H1 (cell line): ENCODE results near the gene NT5M. TPM values are rescaled to one million over a fixed set of nuclear protein-coding genes. Genes with fewer than 3 reads are reported as not detected.

Experiments
- CBX5 ChIP-seq: fragments of 300-800, 300-1000 bp; sonication (generic); IDR thresholded peaks from 2 replicates; pipeline ENCODE4 v1.7.1; 2016; ENCODE audit warnings: antibody characterized with exemption, low read length, low read depth
- CEBPB ChIP-seq: IDR thresholded peaks from 2 replicates; pipeline ENCODE4 v1.6.1; 2012; ENCODE audit warnings: low read depth, low read length
- EGR1 ChIP-seq: IDR thresholded peaks from 2 replicates; pipeline ENCODE4 v1.6.1; 2011; ENCODE audit warnings: low read depth, low read length, borderline replicate concordance
- JUND ChIP-seq: IDR thresholded peaks from 2 replicates; pipeline ENCODE4 v1.6.1; 2011; ENCODE audit warnings: mild to moderate bottlenecking, improper control_type of control experiment, low read length
- NRF1 ChIP-seq: IDR thresholded peaks from 2 replicates; pipeline ENCODE4 v1.6.1; 2011; ENCODE audit warnings: mild to moderate bottlenecking, low read depth, low read length, improper control_type of control experiment
- SIRT6 ChIP-seq: IDR thresholded peaks from one replicate; pipeline ENCODE4 v1.7.1; 2012; ENCODE audit warnings: low read length, inconsistent platforms
- SIX5 ChIP-seq: IDR thresholded peaks from 2 replicates; pipeline ENCODE4 v1.6.1; 2011; ENCODE audit warnings: mild to moderate bottlenecking, low read depth, low read length
- SP1 ChIP-seq: IDR thresholded peaks from 2 replicates; pipeline ENCODE4 v1.6.1; 2011; ENCODE audit warnings: low read depth, low read length
- SP4 ChIP-seq: IDR thresholded peaks from 2 replicates; pipeline ENCODE4 v1.6.1; 2012; ENCODE audit warnings: low read length, inconsistent platforms
- TAF7 ChIP-seq: optimal IDR thresholded peaks from 2 replicates; pipeline ENCODE3; 2011; ENCODE audit warnings: low read depth, mild to moderate bottlenecking, inconsistent platforms, low read length, moderate library complexity, borderline replicate concordance
- ZNF274 ChIP-seq: IDR thresholded peaks from 2 replicates; pipeline ENCODE4 v1.7.0; 2012; ENCODE audit warnings: low read length, borderline replicate concordance; ENCODE audit errors: extremely low read depth
- polyA plus RNA-seq, 7 experiments: library from polyadenylated mRNA; depleted of rRNA in 3 of 7; stranded (reverse) in 5 of 7; unstranded in 2 of 7; fragments of >200 nt in 5 of 7; fragments of 200-250 nt in 2 of 7; gene quantifications; 1 replicate in 5 of 7; 2 replicates in 1 of 7; 4 replicates in 1 of 7; pipeline versions ENCODE4 v1.2.1 to v1.2.3, GENCODE V29; 2011 to 2013; ENCODE audit warnings: missing spikeins in 2 of 7, mixed read lengths in 2 of 7
- total RNA-seq: library from RNA; stranded (reverse); fragmentation: NEBNext Ultra II Directional; extraction: Animal tissue kit (Norgen Biotek cat#: 25700); gene quantifications from 2 replicates; pipeline ENCODE4 v1.2.1, GENCODE V29; 2021
- TF ChIP-seq, protein P1 (sequence below): fragments of 300-600 bp; sonication (generic); IDR thresholded peaks from 2 replicates; pipeline ENCODE4 v1.7.1; 2012; ENCODE audit warnings: low read length, moderate library complexity, mild to moderate bottlenecking, inconsistent platforms; ENCODE audit not compliant: insufficient replicate concordance
- TF ChIP-seq, protein P2 (sequence below): IDR thresholded peaks from 2 replicates; pipeline ENCODE4 v1.6.1; 2011; ENCODE audit warnings: low read length, improper control_type of control experiment

Gene NT5M
- total and polyA plus RNA-seq, 2 of the 8 experiments (the other 6 are each of a cell fraction or from before 2014, with no cell fraction given), result 7.6 to 18.2 TPM

DNA sequence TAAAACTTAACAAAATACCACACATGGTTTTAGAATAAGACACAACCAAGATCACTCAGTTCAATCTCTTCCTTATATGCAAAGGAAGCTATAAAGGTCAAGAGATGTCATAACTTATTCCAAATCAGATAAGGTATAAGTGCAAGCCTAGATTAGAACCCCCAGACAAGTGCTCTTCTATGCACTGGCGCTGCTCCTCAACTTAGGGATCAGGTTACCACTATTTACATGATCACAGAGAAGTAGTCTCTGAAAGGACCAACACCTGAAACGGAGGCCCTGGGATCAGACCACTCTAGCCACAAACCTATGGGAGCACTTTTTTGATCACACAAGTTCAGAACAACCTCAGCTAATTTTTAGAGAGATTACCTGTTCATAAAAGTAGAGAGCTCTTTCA is 38.7 kb upstream of the NT5M start (continued):
- TF ChIP-seq, protein P1, sequence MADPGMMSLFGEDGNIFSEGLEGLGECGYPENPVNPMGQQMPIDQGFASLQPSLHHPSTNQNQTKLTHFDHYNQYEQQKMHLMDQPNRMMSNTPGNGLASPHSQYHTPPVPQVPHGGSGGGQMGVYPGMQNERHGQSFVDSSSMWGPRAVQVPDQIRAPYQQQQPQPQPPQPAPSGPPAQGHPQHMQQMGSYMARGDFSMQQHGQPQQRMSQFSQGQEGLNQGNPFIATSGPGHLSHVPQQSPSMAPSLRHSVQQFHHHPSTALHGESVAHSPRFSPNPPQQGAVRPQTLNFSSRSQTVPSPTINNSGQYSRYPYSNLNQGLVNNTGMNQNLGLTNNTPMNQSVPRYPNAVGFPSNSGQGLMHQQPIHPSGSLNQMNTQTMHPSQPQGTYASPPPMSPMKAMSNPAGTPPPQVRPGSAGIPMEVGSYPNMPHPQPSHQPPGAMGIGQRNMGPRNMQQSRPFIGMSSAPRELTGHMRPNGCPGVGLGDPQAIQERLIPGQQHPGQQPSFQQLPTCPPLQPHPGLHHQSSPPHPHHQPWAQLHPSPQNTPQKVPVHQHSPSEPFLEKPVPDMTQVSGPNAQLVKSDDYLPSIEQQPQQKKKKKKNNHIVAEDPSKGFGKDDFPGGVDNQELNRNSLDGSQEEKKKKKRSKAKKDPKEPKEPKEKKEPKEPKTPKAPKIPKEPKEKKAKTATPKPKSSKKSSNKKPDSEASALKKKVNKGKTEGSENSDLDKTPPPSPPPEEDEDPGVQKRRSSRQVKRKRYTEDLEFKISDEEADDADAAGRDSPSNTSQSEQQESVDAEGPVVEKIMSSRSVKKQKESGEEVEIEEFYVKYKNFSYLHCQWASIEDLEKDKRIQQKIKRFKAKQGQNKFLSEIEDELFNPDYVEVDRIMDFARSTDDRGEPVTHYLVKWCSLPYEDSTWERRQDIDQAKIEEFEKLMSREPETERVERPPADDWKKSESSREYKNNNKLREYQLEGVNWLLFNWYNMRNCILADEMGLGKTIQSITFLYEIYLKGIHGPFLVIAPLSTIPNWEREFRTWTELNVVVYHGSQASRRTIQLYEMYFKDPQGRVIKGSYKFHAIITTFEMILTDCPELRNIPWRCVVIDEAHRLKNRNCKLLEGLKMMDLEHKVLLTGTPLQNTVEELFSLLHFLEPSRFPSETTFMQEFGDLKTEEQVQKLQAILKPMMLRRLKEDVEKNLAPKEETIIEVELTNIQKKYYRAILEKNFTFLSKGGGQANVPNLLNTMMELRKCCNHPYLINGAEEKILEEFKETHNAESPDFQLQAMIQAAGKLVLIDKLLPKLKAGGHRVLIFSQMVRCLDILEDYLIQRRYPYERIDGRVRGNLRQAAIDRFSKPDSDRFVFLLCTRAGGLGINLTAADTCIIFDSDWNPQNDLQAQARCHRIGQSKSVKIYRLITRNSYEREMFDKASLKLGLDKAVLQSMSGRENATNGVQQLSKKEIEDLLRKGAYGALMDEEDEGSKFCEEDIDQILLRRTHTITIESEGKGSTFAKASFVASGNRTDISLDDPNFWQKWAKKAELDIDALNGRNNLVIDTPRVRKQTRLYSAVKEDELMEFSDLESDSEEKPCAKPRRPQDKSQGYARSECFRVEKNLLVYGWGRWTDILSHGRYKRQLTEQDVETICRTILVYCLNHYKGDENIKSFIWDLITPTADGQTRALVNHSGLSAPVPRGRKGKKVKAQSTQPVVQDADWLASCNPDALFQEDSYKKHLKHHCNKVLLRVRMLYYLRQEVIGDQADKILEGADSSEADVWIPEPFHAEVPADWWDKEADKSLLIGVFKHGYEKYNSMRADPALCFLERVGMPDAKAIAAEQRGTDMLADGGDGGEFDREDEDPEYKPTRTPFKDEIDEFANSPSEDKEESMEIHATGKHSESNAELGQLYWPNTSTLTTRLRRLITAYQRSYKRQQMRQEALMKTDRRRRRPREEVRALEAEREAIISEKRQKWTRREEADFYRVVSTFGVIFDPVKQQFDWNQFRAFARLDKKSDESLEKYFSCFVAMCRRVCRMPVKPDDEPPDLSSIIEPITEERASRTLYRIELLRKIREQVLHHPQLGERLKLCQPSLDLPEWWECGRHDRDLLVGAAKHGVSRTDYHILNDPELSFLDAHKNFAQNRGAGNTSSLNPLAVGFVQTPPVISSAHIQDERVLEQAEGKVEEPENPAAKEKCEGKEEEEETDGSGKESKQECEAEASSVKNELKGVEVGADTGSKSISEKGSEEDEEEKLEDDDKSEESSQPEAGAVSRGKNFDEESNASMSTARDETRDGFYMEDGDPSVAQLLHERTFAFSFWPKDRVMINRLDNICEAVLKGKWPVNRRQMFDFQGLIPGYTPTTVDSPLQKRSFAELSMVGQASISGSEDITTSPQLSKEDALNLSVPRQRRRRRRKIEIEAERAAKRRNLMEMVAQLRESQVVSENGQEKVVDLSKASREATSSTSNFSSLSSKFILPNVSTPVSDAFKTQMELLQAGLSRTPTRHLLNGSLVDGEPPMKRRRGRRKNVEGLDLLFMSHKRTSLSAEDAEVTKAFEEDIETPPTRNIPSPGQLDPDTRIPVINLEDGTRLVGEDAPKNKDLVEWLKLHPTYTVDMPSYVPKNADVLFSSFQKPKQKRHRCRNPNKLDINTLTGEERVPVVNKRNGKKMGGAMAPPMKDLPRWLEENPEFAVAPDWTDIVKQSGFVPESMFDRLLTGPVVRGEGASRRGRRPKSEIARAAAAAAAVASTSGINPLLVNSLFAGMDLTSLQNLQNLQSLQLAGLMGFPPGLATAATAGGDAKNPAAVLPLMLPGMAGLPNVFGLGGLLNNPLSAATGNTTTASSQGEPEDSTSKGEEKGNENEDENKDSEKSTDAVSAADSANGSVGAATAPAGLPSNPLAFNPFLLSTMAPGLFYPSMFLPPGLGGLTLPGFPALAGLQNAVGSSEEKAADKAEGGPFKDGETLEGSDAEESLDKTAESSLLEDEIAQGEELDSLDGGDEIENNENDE, result no peak
- TF ChIP-seq TAF7 (no peak), SIX5 (no peak), CBX5 (no peak), SP4 (no peak), SP1 (no peak), NRF1 (no peak), SIRT6 (no peak), ZNF274 (no peak), CEBPB (no peak), EGR1 (no peak), JUND (no peak)
- TF ChIP-seq, protein P2, sequence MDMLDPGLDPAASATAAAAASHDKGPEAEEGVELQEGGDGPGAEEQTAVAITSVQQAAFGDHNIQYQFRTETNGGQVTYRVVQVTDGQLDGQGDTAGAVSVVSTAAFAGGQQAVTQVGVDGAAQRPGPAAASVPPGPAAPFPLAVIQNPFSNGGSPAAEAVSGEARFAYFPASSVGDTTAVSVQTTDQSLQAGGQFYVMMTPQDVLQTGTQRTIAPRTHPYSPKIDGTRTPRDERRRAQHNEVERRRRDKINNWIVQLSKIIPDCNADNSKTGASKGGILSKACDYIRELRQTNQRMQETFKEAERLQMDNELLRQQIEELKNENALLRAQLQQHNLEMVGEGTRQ, result no peak
